HepG2 (cell line): ENCODE results near the gene FAM187B. TPM values are rescaled to one million over a fixed set of nuclear protein-coding genes. Genes with fewer than 3 reads are reported as not detected.

ENCODE experiments used
- EHMT2 ChIP-seq: fragments of 200-600 bp; sonication (generic); IDR thresholded peaks from 2 replicates; pipeline ENCODE4 v1.7.0; 2017; ENCODE audit warnings: antibody characterized with exemption, low read depth, low read length, borderline replicate concordance
- GTF2F1 ChIP-seq: fragments of 150-350 bp; IDR thresholded peaks from 2 replicates; pipeline ENCODE4 v1.6.1; 2014; ENCODE audit warnings: low read length
- GTF3A ChIP-seq: sonication (generic); formaldehyde crosslinking; conservative IDR thresholded peaks from 2 replicates; pipeline ENCODE4 v1.4.0; 2020; ENCODE audit warnings: mild to moderate bottlenecking, missing genetic modification reagents
- MTA3 ChIP-seq: sonication (generic); formaldehyde crosslinking; IDR thresholded peaks from 2 replicates; pipeline ENCODE4 v1.4.0; 2020; ENCODE audit warnings: missing genetic modification reagents
- MXD4 ChIP-seq: IDR thresholded peaks from 2 replicates; pipeline ENCODE4 v1.6.1; 2016; ENCODE audit warnings: mild to moderate bottlenecking, missing biosample characterization, missing genetic modification reagents
- NR2C2 ChIP-seq: sonication (generic); formaldehyde crosslinking; IDR thresholded peaks from 2 replicates; pipeline ENCODE4 v1.4.0; 2020; ENCODE audit warnings: missing genetic modification reagents, mild to moderate bottlenecking, moderate library complexity, borderline replicate concordance
- POLR2AphosphoS5 ChIP-seq: IDR thresholded peaks from 2 replicates; pipeline ENCODE4 v1.6.1; 2012; ENCODE audit warnings: low read depth, low read length
- SRF ChIP-seq: IDR thresholded peaks from 2 replicates; pipeline ENCODE4 v1.6.1; 2011; ENCODE audit warnings: mild to moderate bottlenecking, low read depth, low read length, moderate library complexity
- THAP11 ChIP-seq: IDR thresholded peaks from 2 replicates; pipeline ENCODE4 v1.6.1; 2016; ENCODE audit warnings: missing biosample characterization, missing genetic modification reagents
- ZC3H13 ChIP-seq: sonication (generic); formaldehyde crosslinking; IDR thresholded peaks from 2 replicates; pipeline ENCODE4 v1.8.1; 2023; ENCODE audit warnings: mild to moderate bottlenecking, missing genetic modification reagents, moderate library complexity
- ZFP82 ChIP-seq: sonication (generic); formaldehyde crosslinking; IDR thresholded peaks from 2 replicates; pipeline ENCODE4 v1.5.1; 2020; ENCODE audit warnings: mild to moderate bottlenecking, missing genetic modification reagents, borderline replicate concordance
- ZNF10 ChIP-seq: sonication (generic); formaldehyde crosslinking; IDR thresholded peaks from 2 replicates; pipeline ENCODE4 v1.4.0; 2020; ENCODE audit warnings: mild to moderate bottlenecking, low read depth, missing genetic modification reagents, borderline replicate concordance
- ZNF264 ChIP-seq: sonication (generic); formaldehyde crosslinking; IDR thresholded peaks from 2 replicates; pipeline ENCODE4 v1.4.0; 2020; ENCODE audit warnings: missing genetic modification reagents
- ZNF746 ChIP-seq: sonication (generic); formaldehyde crosslinking; IDR thresholded peaks from 2 replicates; pipeline ENCODE4 v1.8.0; 2022; ENCODE audit warnings: mild to moderate bottlenecking, missing genetic modification reagents
- polyA plus RNA-seq, 8 experiments: library from polyadenylated mRNA; depleted of rRNA in 3 of 8; stranded (reverse) in 7 of 8; unstranded in 1 of 8; fragments of >200 nt; fragmentation: Illumina TruSeq in 4 of 8; extraction: Trizol in 4 of 8; gene quantifications; 2 replicates each; pipeline versions ENCODE4 v1.2.1 to v1.2.3, GENCODE V29; 2011 to 2016; ENCODE audit warnings: low read depth in 4 of 8, missing spikeins in 1 of 8, mixed read lengths in 1 of 8; ENCODE audit not compliant: insufficient read depth in 1 of 8
- total RNA-seq, 5 experiments: library from RNA; depleted of rRNA; stranded (reverse); fragments of >200 nt; fragmentation: Illumina TruSeq; extraction: Trizol; gene quantifications; 2 replicates each; pipeline ENCODE4 v1.2.3, GENCODE V29; 2016; ENCODE audit warnings: low read depth in 1 of 5
- TF ChIP-seq, protein P1 (sequence below): sonication (generic); formaldehyde crosslinking; IDR thresholded peaks from 2 replicates; pipeline ENCODE4 v1.4.0; 2020; ENCODE audit warnings: missing genetic modification reagents
- TF ChIP-seq, protein P2 (sequence below): sonication (generic); formaldehyde crosslinking; IDR thresholded peaks from 2 replicates; pipeline ENCODE4 v1.4.0; 2020; ENCODE audit warnings: missing genetic modification reagents
- TF ChIP-seq, protein P3 (sequence below): sonication (generic); formaldehyde crosslinking; IDR thresholded peaks from 2 replicates; pipeline ENCODE4 v1.5.1; 2020; ENCODE audit warnings: missing genetic modification reagents, mild to moderate bottlenecking, borderline replicate concordance
- TF ChIP-seq, protein P4 (sequence below): sonication (generic); formaldehyde crosslinking; conservative IDR thresholded peaks from 2 replicates; pipeline ENCODE4 v1.5.0; 2020; ENCODE audit warnings: missing genetic modification reagents
- TF ChIP-seq, protein P5 (sequence below): sonication (generic); formaldehyde crosslinking; IDR thresholded peaks from 2 replicates; pipeline ENCODE4 v1.5.0; 2020; ENCODE audit warnings: missing genetic modification reagents

Gene FAM187B
- total and polyA plus RNA-seq, 2 of the 13 experiments (the other 11 are each of a cell fraction or from before 2014, with no cell fraction given): not detected

DNA sequence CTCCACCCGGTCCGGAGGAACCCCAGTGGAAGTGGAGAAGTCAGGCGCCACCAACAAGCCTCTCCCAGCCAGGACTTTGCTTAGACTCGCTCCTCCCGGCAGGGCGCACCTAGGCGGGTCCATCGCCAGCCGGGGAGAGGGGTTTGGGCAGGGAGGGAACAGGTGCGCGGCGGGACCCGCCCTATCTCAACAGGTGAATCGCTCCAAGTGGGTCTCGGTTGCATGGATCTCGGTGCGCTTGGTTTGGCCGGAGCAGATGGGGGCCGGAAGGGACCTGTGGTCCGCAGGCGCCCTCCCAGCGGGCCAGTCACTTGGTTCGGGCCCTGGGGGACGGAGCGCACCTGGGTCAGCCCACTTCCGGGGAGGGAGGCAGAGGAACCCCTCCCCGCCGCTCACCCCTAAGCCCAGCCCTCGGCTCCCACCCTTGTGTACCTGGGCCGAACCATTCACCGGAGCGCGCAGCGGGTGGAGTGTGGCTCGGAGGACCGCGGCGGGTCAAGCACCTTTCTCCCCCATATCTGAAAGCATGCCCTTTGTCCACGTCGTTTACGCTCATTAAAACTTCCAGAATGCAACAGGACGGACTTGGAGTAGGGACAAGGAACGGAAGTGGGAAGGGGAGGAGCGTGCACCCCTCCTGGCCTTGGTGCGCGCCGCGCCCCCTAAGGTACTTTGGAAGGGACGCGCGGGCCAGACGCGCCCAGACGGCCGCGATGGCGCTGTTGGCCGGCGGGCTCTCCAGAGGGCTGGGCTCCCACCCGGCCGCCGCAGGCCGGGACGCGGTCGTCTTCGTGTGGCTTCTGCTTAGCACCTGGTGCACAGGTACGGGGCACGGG, 20.0 kb upstream of the FAM187B start, which contains the start of gene LSR (continued):
- TF ChIP-seq GTF3A (0 out of 2 replicates have a peak, but pooled peaks have one; percentile 38), SRF (no peak), ZFP82 (CRISPR knock-in tag) (peak; percentile 71; the same call in 1 of the 2 replicates), ZNF10 (CRISPR knock-in tag) (no peak), THAP11 (CRISPR knock-in tag) (peak; percentile 80), NR2C2 (CRISPR knock-in tag) (peak; percentile 83), ZNF264 (CRISPR knock-in tag) (peak; percentile 70; the same call in 1 of the 2 replicates), ZC3H13 (CRISPR knock-in tag) (peak; percentile 97), MXD4 (peak; percentile 82), GTF2F1 (peak; percentile 53; the same call in 1 of the 2 replicates), MTA3 (CRISPR knock-in tag) (no peak), EHMT2 (no peak), POLR2AphosphoS5 (peak; percentile 95), ZNF746 (CRISPR knock-in tag) (peak; percentile 85)
- TF ChIP-seq, protein P1, sequence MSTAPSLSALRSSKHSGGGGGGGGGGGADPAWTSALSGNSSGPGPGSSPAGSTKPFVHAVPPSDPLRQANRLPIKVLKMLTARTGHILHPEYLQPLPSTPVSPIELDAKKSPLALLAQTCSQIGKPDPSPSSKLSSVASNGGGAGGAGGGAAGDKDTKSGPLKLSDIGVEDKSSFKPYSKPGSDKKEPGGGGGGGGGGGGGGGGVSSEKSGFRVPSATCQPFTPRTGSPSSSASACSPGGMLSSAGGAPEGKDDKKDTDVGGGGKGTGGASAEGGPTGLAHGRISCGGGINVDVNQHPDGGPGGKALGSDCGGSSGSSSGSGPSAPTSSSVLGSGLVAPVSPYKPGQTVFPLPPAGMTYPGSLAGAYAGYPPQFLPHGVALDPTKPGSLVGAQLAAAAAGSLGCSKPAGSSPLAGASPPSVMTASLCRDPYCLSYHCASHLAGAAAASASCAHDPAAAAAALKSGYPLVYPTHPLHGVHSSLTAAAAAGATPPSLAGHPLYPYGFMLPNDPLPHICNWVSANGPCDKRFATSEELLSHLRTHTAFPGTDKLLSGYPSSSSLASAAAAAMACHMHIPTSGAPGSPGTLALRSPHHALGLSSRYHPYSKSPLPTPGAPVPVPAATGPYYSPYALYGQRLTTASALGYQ (CRISPR knock-in tag): peak; percentile 18; the same call in 1 of the 2 replicates
- TF ChIP-seq, protein P2, sequence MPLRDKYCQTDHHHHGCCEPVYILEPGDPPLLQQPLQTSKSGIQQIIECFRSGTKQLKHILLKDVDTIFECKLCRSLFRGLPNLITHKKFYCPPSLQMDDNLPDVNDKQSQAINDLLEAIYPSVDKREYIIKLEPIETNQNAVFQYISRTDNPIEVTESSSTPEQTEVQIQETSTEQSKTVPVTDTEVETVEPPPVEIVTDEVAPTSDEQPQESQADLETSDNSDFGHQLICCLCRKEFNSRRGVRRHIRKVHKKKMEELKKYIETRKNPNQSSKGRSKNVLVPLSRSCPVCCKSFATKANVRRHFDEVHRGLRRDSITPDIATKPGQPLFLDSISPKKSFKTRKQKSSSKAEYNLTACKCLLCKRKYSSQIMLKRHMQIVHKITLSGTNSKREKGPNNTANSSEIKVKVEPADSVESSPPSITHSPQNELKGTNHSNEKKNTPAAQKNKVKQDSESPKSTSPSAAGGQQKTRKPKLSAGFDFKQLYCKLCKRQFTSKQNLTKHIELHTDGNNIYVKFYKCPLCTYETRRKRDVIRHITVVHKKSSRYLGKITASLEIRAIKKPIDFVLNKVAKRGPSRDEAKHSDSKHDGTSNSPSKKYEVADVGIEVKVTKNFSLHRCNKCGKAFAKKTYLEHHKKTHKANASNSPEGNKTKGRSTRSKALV (CRISPR knock-in tag): peak; percentile 59
- TF ChIP-seq, protein P3, sequence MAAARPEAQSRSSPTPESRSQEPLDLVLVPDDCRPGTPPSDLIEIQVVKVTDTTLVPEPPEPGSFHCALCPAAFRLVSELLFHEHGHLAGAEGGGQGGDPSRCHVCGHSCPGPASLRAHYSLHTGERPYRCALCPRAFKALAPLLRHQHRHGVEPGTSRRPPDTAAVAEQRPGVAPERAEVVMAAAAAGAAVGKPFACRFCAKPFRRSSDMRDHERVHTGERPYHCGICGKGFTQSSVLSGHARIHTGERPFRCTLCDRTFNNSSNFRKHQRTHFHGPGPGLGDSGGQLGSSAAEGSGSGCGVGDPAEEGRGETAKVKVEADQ: no peak; the same call in 1 of the 2 replicates
- TF ChIP-seq, protein P4, sequence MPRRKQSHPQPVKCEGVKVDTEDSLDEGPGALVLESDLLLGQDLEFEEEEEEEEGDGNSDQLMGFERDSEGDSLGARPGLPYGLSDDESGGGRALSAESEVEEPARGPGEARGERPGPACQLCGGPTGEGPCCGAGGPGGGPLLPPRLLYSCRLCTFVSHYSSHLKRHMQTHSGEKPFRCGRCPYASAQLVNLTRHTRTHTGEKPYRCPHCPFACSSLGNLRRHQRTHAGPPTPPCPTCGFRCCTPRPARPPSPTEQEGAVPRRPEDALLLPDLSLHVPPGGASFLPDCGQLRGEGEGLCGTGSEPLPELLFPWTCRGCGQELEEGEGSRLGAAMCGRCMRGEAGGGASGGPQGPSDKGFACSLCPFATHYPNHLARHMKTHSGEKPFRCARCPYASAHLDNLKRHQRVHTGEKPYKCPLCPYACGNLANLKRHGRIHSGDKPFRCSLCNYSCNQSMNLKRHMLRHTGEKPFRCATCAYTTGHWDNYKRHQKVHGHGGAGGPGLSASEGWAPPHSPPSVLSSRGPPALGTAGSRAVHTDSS: peak; percentile 84; the same call in 1 of the 2 replicates
- TF ChIP-seq, protein P5, sequence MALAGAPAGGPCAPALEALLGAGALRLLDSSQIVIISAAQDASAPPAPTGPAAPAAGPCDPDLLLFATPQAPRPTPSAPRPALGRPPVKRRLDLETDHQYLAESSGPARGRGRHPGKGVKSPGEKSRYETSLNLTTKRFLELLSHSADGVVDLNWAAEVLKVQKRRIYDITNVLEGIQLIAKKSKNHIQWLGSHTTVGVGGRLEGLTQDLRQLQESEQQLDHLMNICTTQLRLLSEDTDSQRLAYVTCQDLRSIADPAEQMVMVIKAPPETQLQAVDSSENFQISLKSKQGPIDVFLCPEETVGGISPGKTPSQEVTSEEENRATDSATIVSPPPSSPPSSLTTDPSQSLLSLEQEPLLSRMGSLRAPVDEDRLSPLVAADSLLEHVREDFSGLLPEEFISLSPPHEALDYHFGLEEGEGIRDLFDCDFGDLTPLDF: peak; percentile 63; the same call in 1 of the 2 replicates
